NK-92 (cell line): ENCODE data around the gene NUS1.
"Not testable (repeated sequence)": the region's sequence is repeated elsewhere in the genome, so short reads cannot be mapped to it uniquely, and the experiment has no call there.

Experiments used
- DNase-seq: peaks from one replicate; lab custom pipeline; 2025; ENCODE audit not compliant: unreplicated experiment; lab: John Stamatoyannopoulos, UW

The NUS1 gene

DNA sequence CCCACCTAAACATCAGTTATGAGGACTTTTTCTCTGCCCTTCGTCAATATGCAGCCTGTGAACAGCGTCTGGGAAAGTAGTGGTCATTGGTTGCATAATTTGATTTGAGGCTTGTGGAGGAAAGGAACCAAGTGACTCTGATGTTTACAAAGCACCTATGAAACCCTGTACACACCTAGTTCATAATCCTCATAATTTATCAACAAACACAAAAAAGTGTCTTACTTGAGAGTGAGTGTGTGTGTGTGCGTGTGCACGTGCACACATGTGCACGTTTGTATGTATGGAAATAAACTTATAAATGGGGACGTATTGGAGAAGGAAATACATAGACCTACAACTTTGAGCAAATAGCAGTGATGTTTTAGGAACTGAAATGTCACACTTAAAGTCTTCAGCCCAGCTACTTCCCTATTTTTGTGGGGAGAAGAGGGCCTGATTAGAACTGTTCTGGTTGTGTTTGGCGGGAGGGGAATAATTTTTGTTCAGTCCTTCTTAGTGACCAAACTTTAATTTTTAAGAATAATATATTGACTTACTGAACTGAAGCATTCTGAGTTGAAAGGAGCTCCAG lies 31.8 kb downstream of the NUS1 start:
- not testable (repeated sequence) for DNase-seq

DNA sequence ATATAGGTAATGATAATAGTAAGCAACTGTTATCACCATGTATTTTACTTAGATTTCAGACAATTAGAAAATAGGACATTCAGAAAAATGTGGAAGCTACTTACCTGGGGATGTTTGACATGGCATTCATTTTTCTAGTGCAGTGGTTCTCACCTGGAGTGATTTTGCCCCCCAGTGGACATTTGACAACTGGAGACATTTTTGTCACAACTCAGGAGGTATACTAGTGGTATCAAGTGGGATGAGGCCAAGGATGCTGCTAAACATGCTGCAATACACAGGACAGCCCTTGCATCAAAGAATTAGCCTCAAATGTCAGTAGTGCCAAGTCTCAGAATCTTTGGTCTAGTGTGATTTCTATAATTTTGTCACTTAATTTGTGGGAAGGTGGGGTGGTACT lies 36.1 kb downstream of the NUS1 start:
- no peak for DNase-seq

DNA sequence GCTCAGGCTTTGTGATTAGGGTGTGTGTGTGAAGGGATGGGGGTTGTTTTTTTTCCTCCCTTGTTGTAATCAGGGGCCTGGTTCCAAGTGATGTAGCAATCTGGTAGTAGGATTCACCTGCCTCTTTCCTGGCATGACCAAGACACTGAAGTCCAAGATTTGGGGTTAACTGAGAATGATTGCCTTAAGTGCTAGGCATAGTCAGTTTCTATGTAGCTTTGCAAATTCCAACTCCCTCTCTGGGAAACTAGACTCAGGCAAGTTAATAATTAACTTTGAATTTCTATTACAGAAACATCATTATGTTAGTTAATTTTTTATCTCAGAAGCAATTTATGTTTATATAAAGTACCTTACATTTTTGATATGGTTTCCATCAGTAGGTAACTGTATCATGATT lies 43.6 kb downstream of the NUS1 start:
- DNase-seq = no peak

GRCh38 chr6:117721520-117721919 lies 46.3 kb downstream of the NUS1 start:
- DNase-seq = not testable (repeated sequence)

DNA sequence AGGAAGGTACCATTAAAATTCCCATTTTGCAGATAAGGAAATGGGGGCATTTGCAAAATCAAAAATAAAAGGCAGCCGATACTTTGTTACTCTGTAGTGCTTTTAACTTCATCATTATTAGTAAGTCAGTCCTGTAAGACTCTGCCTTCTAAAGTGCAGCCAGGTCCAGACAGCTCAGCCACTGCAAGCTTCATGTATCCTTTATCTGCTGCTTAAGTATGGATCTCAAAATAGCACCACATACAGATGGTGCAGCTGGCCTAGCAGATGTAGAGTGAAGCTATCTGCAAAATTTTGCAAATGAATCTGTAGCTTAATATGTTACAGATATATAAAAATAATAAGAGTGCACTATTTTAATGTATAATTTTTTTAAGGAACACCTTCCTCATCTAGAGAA lies 53.4 kb downstream of the NUS1 start:
- DNase-seq = no peak

- no peak for DNase-seq
These were observed 54.3 kb downstream of the NUS1 start for GRCh38 chr6:117729613-117730012.

DNA sequence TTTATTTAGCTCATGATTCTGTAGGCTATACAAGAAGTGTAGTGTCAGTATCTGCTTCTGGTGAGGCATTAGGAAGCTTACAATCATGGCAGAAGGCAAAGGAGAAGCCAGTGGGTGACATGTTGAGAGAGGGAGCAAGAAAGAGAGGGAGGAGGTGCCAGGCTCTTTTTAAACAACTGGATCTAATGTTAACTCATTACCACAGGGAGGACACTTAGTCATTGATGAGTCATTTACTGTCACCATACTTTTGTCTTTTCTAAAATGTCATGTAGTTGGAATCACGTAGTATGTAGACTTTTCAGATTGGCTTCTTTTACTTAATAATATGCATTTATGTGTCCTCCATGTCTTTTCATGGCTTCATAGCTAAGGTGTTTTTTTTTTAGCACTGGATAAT lies 58.1 kb downstream of the NUS1 start:
- DNase-seq = no peak

- DNase-seq = no peak
These were observed 64.6 kb downstream of the NUS1 start for GRCh38 chr6:117739869-117740268.

- DNase-seq = no peak
These were observed 65.3 kb downstream of the NUS1 start for GRCh38 chr6:117740605-117741004.

GRCh38 chr6:117750675-117751074 lies 75.4 kb downstream of the NUS1 start:
- not testable (repeated sequence) for DNase-seq
